Neural cell (in vitro differentiated cells): ENCODE results near the gene TMEM272. TPM values are rescaled to one million over a fixed set of nuclear protein-coding genes. Genes with fewer than 3 reads are reported as not detected.

Experiments
- H2AFZ ChIP-seq: fragments of 200-600, 300-800 bp; sonication (generic), shearing (Covaris generic); 2 replicates; pipeline ENCODE4 v1.6.0; 2014; ENCODE audit warnings: low read depth, mild to moderate bottlenecking, antibody characterized with exemption, low read length, moderate library complexity
- H3F3A ChIP-seq: fragments of 200-600 bp; shearing (Covaris generic); 2 replicates; pipeline ENCODE4 v1.6.1; 2016; ENCODE audit warnings: mild to moderate bottlenecking, moderate library complexity, mixed read lengths, antibody characterized with exemption, low read length; ENCODE audit not compliant: insufficient read depth, poor library complexity, severe bottlenecking
- H3K27ac ChIP-seq: fragments of 200-600, 300-800 bp; sonication (generic), shearing (Covaris generic); 2 replicates; pipeline ENCODE4 v1.5.1; 2014; ENCODE audit warnings: mild to moderate bottlenecking, low read length, moderate library complexity
- H3K27me3 ChIP-seq: fragments of 300-800, 200-600 bp; sonication (generic), shearing (Covaris generic); 2 replicates; pipeline ENCODE4 v1.6.0; 2014; ENCODE audit warnings: mild to moderate bottlenecking, low read depth, low read length, moderate library complexity; ENCODE audit not compliant: insufficient read depth
- H3K36me3 ChIP-seq: fragments of 300-800, 200-600 bp; sonication (generic), shearing (Covaris generic); 2 replicates; pipeline ENCODE4 v1.5.1; 2014; ENCODE audit warnings: mild to moderate bottlenecking, antibody characterized with exemption, low read length, moderate library complexity; ENCODE audit not compliant: insufficient read depth
- H3K4me2 ChIP-seq: fragments of 300-800, 200-600 bp; sonication (generic), shearing (Covaris generic); 2 replicates; pipeline ENCODE4 v1.6.0; 2014; ENCODE audit warnings: mild to moderate bottlenecking, low read length
- H3K4me3 ChIP-seq: fragments of 300-800, 200-600 bp; sonication (generic), shearing (Covaris generic); 2 replicates; pipeline ENCODE4 v1.5.1; 2014; ENCODE audit warnings: mild to moderate bottlenecking, low read length, moderate library complexity
- H3K79me2 ChIP-seq: fragments of 200-600 bp; shearing (Covaris generic); replicated peaks from 2 replicates; pipeline ENCODE4 v1.6.0; 2014; ENCODE audit warnings: mild to moderate bottlenecking, low read length, moderate library complexity; ENCODE audit not compliant: insufficient read depth
- H3K9ac ChIP-seq: fragments of 300-800, 200-600 bp; sonication (generic), shearing (Covaris generic); 2 replicates; pipeline ENCODE4 v1.6.1; 2016; ENCODE audit warnings: mild to moderate bottlenecking, low read length, mixed read lengths
- H3K9me2 ChIP-seq: fragments of 200-600 bp; shearing (Covaris generic); 2 replicates; pipeline ENCODE4 v1.6.1; 2016; ENCODE audit warnings: mild to moderate bottlenecking, low read length, mixed read lengths; ENCODE audit not compliant: insufficient read depth
- H3K9me3 ChIP-seq: fragments of 200-600, 300-800 bp; sonication (generic), shearing (Covaris generic); 2 replicates; pipeline ENCODE4 v1.6.1; 2016; ENCODE audit warnings: mild to moderate bottlenecking, mixed run types, low read length, moderate library complexity, mixed read lengths
- H4K20me1 ChIP-seq: fragments of 200-600 bp; shearing (Covaris generic); 2 replicates; pipeline ENCODE4 v1.6.1; 2016; ENCODE audit warnings: mild to moderate bottlenecking, mixed run types; ENCODE audit not compliant: insufficient read depth
- CTCF ChIP-seq: fragments of 450-650 bp; IDR thresholded peaks from 2 replicates; pipeline ENCODE4 v1.5.1; 2014; ENCODE audit warnings: antibody characterized with exemption, mild to moderate bottlenecking, moderate library complexity; ENCODE audit not compliant: poor library complexity, severe bottlenecking
- EP300 ChIP-seq: fragments of 450-650 bp; conservative IDR thresholded peaks from 2 replicates; pipeline ENCODE4 v1.6.1; 2014; ENCODE audit warnings: antibody characterized with exemption, mild to moderate bottlenecking, moderate library complexity; ENCODE audit not compliant: poor library complexity, severe bottlenecking
- EZH2 ChIP-seq: fragments of 200-600, 300-800 bp; shearing (Covaris generic), sonication (generic); IDR thresholded peaks from 2 replicates; pipeline ENCODE4 v1.6.1; 2014; ENCODE audit warnings: antibody characterized with exemption, low read length, borderline replicate concordance, mild to moderate bottlenecking; ENCODE audit not compliant: insufficient read depth, poor library complexity, severe bottlenecking
- MXI1 ChIP-seq: fragments of 450-650 bp; conservative IDR thresholded peaks from 2 replicates; pipeline ENCODE4 v1.6.1; 2014; ENCODE audit warnings: antibody characterized with exemption, mild to moderate bottlenecking; ENCODE audit not compliant: poor library complexity, severe bottlenecking
- POLR2AphosphoS5 ChIP-seq: IDR thresholded peaks from 2 replicates; pipeline ENCODE4 v1.6.1; 2012
- RAD21 ChIP-seq: fragments of 450-650 bp; conservative IDR thresholded peaks from 2 replicates; pipeline ENCODE4 v1.6.1; 2014; ENCODE audit warnings: antibody characterized with exemption, mild to moderate bottlenecking, moderate library complexity
- REST ChIP-seq: IDR thresholded peaks from 2 replicates; pipeline ENCODE4 v1.6.1; 2012; ENCODE audit warnings: borderline replicate concordance
- SMC3 ChIP-seq: fragments of 450-650 bp; conservative IDR thresholded peaks from 2 replicates; pipeline ENCODE4 v1.6.1; 2014; ENCODE audit warnings: antibody characterized with exemption, mild to moderate bottlenecking, moderate library complexity; ENCODE audit not compliant: poor library complexity
- polyA plus RNA-seq: library from polyadenylated mRNA; depleted of rRNA; stranded (reverse); fragments of >200 nt; gene quantifications from 2 replicates; pipeline ENCODE4 v1.2.3, GENCODE V29; 2014

TMEM272 gene
- polyA plus RNA-seq, 1 donor from 2014 or later = 0.77 TPM

- Histone ChIP-seq H3F3A (no peaks in the 10 kb centered on the region), H2AFZ (no peak overlapping the region), H3K36me3 (no peaks in the 10 kb centered on the region), H4K20me1 (no peaks in the 10 kb centered on the region), H3K9ac (no peak overlapping the region), H3K27ac (no peak overlapping the region), H3K4me2 (no peak overlapping the region), H3K4me3 (no peak overlapping the region), H3K27me3 (no peaks in the 10 kb centered on the region), H3K9me3 (no peaks in the 10 kb centered on the region), H3K79me2 (no peaks in the 10 kb centered on the region), H3K9me2 (no peaks in the 10 kb centered on the region)
- TF ChIP-seq CTCF (peak; percentile 88), EZH2 (no peak), EP300 (no peak), MXI1 (no peak), POLR2AphosphoS5 (no peak), SMC3 (peak; percentile 95), RAD21 (peak; percentile 84)
Measured at GRCh38 chr13:51814825-51815650, 29.9 kb downstream of the TMEM272 start.

- H3K79me2 ChIP-seq = no peaks in the 10 kb centered on the region
- no peak overlapping the region for H2AFZ ChIP-seq
- no peak overlapping the region for H3K4me3 ChIP-seq
- no peaks in the 10 kb centered on the region for H3K36me3 ChIP-seq
- H3K9me3 ChIP-seq = no peaks in the 10 kb centered on the region
- no peaks in the 10 kb centered on the region for H3K27me3 ChIP-seq
- H3K27ac ChIP-seq = no peak overlapping the region
- H3K9ac ChIP-seq = no peak overlapping the region
- H3K9me2 ChIP-seq = no peaks in the 10 kb centered on the region
- H3K4me2 ChIP-seq = no peak overlapping the region
- TF ChIP-seq REST = no peak
- no peak for TF ChIP-seq MXI1
- no peak for TF ChIP-seq EZH2
- no peak for TF ChIP-seq EP300
- TF ChIP-seq CTCF = no peak
- no peak for TF ChIP-seq POLR2AphosphoS5
- TF ChIP-seq SMC3 = no peak
- TF ChIP-seq RAD21 = no peak
- no peaks in the 10 kb centered on the region for H4K20me1 ChIP-seq
- H3F3A ChIP-seq = no peaks in the 10 kb centered on the region
Measured at GRCh38 chr13:51814071-51814470, 30.9 kb downstream of the TMEM272 start.
